Dendritic cell treated with granulocyte-macrophage colony-stimulating factor and Interleukin-4, amounts not matched to agents 40 ng/mL and 50 ng/mL, for 4 days (primary cell): ENCODE data around the gene FGD2.

Experiments
- H3K27ac Mint-ChIP-seq: one replicate; pipeline ENCODE4 v1.8.0; 2022; ENCODE audit warnings: mild to moderate bottlenecking, mixed read lengths
- H3K27me3 Mint-ChIP-seq: one replicate; pipeline ENCODE4 v1.8.0; 2022; ENCODE audit warnings: mild to moderate bottlenecking, mixed read lengths
- H3K36me3 Mint-ChIP-seq: one replicate; pipeline ENCODE4 v1.8.0; 2022; ENCODE audit warnings: low read depth, mixed read lengths
- H3K4me1 Mint-ChIP-seq: one replicate; pipeline ENCODE4 v1.8.0; 2022; ENCODE audit warnings: low read depth, mixed read lengths
- H3K4me3 Mint-ChIP-seq: one replicate; pipeline ENCODE4 v1.8.0; 2022; ENCODE audit warnings: mild to moderate bottlenecking, moderate library complexity, mixed read lengths
- H3K9me3 Mint-ChIP-seq: one replicate; pipeline ENCODE4 v1.8.0; 2022; ENCODE audit warnings: mixed read lengths
- intact Hi-C: fragments of 100-400 bp; cut with micrococcal nuclease; formaldehyde crosslinking; loops from one replicate; pipeline ENCODE4 v1.15.0; 2022

The FGD2 gene

GRCh38 chr6:37024656-37025337 lies 19.3 kb downstream of the FGD2 start:
- Mint-ChIP-seq H3K36me3 (peaks cover 100% of the 10 kb centered on the region), H3K4me1 (peaks cover 75% of the 10 kb centered on the region), H3K4me3 (no peak overlapping the region), H3K27me3 (no peaks in the 10 kb centered on the region), H3K9me3 (no peaks in the 10 kb centered on the region), H3K27ac (peak overlapping the region; percentile 67)
- intact Hi-C loops = no loop called here

DNA sequence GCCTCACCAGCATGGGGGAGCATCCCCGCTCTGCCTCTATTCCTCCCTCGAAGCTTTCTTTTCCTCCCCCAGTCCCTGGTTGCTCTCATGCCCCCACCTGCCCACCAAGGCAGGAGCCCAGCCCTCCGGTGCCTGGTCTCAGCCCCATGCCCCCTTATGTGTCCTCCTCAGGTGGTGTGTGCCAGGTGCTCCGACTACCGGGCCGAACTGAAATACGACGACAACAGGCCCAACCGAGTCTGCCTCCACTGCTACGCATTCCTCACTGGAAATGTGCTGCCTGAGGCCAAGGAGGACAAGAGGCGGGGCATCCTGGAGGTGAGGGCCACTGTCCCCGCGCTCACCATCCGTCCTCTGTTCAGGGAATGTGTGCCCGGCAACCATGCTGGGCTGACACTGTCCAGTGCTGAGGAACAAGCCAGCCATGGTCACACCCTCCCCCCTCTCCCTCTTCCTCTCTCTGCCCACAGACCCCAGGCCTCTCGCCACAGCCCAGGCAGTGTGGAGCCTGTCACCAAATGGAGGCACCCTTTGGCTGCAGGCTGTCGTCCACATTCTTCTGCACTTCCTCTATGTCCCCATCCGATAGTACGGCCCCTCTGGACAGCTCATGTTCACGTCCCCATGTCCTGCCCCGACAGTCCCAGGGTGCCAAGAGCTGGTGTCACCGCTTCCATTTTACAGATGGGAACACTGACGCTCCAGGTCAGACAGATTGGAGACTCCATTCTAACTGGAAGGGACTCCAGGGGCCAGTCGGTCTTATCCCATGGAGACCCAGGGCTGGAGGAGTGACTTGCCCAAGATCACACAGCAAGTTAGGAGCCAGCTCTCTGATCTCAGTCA lies 20.4 kb downstream of the FGD2 start:
- Mint-ChIP-seq H3K4me3 (no peak overlapping the region), H3K36me3 (peaks cover 100% of the 10 kb centered on the region), H3K27me3 (no peaks in the 10 kb centered on the region), H3K4me1 (peaks cover 76% of the 10 kb centered on the region), H3K27ac (peak overlapping the region; percentile 67), H3K9me3 (no peaks in the 10 kb centered on the region)
- intact Hi-C loops = no loop called here

GRCh38 chr6:37027036-37027720 lies 21.7 kb downstream of the FGD2 start:
- H3K36me3 Mint-ChIP-seq = peaks cover 100% of the 10 kb centered on the region

GRCh38 chr6:37027811-37028469 lies 22.5 kb downstream of the FGD2 start:
- intact Hi-C loops = no loop called here
- Mint-ChIP-seq H3K36me3 (peaks cover 100% of the 10 kb centered on the region), H3K27ac (peak overlapping the region; percentile 71), H3K4me3 (no peak overlapping the region), H3K9me3 (no peaks in the 10 kb centered on the region), H3K4me1 (peaks cover 71% of the 10 kb centered on the region), H3K27me3 (no peaks in the 10 kb centered on the region)

More at GRCh38 chr6:37027036-37027720, 21.7 kb downstream of the FGD2 start:
- Mint-ChIP-seq H3K27me3 (no peaks in the 10 kb centered on the region), H3K27ac (peak overlapping the region; percentile 62), H3K4me3 (no peak overlapping the region), H3K4me1 (peaks cover 71% of the 10 kb centered on the region), H3K9me3 (no peaks in the 10 kb centered on the region)
- intact Hi-C loops = no loop called here

- H3K9me3 Mint-ChIP-seq = no peaks in the 10 kb centered on the region
Measured at GRCh38 chr6:37029249-37029971, 24.0 kb downstream of the FGD2 start.

GRCh38 chr6:37030599-37030998 lies 25.1 kb downstream of the FGD2 start:
- Mint-ChIP-seq H3K27ac (no peak overlapping the region), H3K4me3 (no peak overlapping the region), H3K9me3 (no peaks in the 10 kb centered on the region), H3K4me1 (peaks cover 75% of the 10 kb centered on the region), H3K36me3 (peaks cover 100% of the 10 kb centered on the region), H3K27me3 (no peaks in the 10 kb centered on the region)
- intact Hi-C loops = no loop called here

More at GRCh38 chr6:37029249-37029971, 24.0 kb downstream of the FGD2 start:
- intact Hi-C loops = loop anchor here (1.0 kb wide), 2 partner anchors 143 to 181 kb away; no protein-coding TSS in a partner anchor
- Mint-ChIP-seq H3K27ac (peak overlapping the region; percentile 71), H3K4me1 (peaks cover 81% of the 10 kb centered on the region), H3K36me3 (peaks cover 100% of the 10 kb centered on the region), H3K4me3 (no peak overlapping the region), H3K27me3 (no peaks in the 10 kb centered on the region)

DNA sequence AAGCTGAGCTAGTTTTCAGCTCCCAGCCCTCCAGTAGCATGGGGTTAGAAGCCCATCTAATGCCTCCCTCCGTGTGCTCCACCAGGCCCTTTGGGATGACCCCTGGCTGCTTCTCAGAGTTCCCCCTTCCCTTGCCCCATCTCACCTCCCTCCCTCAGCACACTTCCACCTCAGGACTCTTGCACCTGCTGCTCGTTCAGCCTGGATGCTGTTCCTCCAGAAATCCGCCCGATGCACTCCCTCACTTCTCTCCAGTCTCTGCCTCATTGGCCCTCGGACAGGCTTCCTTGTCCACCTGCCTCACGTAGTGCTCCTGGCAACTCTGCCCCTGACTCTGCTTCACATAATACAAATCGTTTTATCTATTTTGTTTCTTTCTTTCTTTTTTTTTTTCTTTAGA lies 26.8 kb downstream of the FGD2 start:
- peaks cover 71% of the 10 kb centered on the region for H3K4me1 Mint-ChIP-seq
- H3K27ac Mint-ChIP-seq = peak overlapping the region; percentile 66
- intact Hi-C loops = no loop called here
- no peak overlapping the region for H3K4me3 Mint-ChIP-seq
- peaks cover 98% of the 10 kb centered on the region for H3K36me3 Mint-ChIP-seq
- H3K9me3 Mint-ChIP-seq = no peaks in the 10 kb centered on the region
- no peaks in the 10 kb centered on the region for H3K27me3 Mint-ChIP-seq

GRCh38 chr6:37033255-37033654 lies 27.8 kb downstream of the FGD2 start:
- intact Hi-C loops = no loop called here
- Mint-ChIP-seq H3K27ac (peak overlapping the region; percentile 66), H3K4me1 (peaks cover 70% of the 10 kb centered on the region), H3K4me3 (no peak overlapping the region), H3K9me3 (no peaks in the 10 kb centered on the region), H3K36me3 (peaks cover 98% of the 10 kb centered on the region), H3K27me3 (no peaks in the 10 kb centered on the region)

DNA sequence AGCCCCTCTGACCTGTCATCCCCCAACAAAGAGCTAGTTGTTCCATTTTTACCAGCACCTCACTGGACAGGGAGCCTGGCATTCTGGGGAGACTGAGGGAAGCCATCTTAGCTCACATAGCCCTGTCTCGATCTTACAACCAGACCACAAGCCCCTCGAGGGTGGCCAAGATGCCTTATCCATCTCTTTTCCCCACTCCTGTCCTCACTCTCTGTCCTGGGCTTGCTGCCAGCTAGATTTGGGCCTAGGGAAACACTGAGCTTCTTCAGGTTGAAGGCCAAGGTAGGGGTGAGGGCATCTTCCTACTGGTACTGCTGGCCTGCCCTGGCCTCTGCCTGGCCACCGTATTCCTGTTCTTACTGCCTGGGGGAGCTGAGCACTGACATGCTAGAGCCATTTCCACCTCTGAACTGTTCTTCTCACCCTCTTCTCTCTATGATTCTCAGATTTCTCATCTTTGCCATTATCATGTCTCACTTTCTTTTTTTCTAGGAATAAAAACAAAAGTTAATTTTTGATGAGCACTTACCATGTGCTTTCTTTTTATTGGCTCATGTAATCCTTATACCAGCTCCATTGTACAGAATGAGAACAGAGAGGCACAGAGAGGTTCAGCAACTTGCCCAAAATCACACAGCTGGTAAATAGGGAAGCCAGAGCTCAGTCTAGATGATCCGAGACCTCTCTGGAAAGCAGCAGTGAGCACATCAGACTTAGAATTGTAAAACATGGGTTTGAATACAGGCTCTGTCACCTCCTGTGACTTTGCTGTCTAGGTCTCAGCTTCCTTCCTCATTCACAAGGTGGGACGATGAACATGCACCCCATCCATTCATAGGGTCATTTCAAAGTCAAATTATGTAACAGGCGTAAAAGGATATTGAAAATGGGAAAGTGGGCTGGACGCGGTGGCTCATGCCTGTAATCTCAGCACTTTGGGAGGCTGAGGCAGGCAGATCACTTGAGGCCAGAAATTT lies 28.7 kb downstream of the FGD2 start:
- H3K4me3 Mint-ChIP-seq = no peak overlapping the region
- intact Hi-C loops = no loop called here
- H3K36me3 Mint-ChIP-seq = peaks cover 98% of the 10 kb centered on the region
- H3K4me1 Mint-ChIP-seq = peaks cover 73% of the 10 kb centered on the region
- H3K27ac Mint-ChIP-seq = peak overlapping the region; percentile 66
- no peaks in the 10 kb centered on the region for H3K27me3 Mint-ChIP-seq
- no peaks in the 10 kb centered on the region for H3K9me3 Mint-ChIP-seq

- Mint-ChIP-seq H3K27me3 (no peaks in the 10 kb centered on the region), H3K27ac (no peak overlapping the region), H3K4me3 (no peak overlapping the region), H3K36me3 (peaks cover 95% of the 10 kb centered on the region), H3K4me1 (peaks cover 65% of the 10 kb centered on the region), H3K9me3 (no peaks in the 10 kb centered on the region)
- intact Hi-C loops = no loop called here
Measured at GRCh38 chr6:37036146-37036545, 30.7 kb downstream of the FGD2 start.

DNA sequence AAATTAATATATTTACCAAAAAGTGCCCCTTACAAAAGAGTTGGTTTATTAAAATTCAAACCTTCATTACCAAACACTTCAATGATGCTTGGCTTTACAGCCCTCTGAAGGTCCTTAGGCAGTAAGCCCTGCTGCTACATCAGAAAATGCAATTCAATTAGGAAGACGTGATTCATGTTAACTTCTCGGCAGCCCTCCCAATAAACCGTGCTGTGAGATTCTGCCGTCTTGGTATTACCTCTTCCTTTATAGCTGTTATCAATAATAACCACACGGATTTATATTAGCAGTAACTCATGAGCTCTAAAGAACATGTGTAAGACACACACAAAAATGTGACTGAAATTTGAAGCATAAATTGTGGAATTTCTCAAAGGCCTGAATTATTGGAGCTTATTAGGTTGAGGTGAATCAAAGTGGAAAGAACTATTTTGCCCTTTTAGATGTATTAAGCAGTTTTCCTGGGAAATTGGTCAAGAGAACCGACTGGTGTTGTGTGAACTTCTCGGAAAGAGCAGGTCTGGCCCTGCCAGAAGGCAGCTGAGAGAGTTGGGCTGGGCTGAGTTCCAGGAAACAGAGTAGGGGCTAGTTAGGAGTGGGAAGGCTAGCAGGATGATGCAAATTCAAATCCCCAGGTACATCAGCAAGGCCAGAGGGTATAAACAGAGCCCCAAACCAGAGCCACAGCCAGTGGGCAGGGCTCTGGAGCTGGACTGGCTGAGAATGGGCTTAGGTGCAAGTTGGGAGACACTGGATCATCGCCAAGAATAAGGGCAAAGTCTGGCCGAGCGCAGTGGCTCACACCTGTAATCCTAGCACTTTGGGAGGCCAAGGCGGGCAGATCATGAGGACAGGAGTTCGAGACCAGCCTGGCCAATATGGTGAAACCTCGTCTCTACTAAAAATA lies 33.1 kb downstream of the FGD2 start:
- peaks cover 54% of the 10 kb centered on the region for H3K4me1 Mint-ChIP-seq

More for the DNA sequence above, 33.1 kb downstream of the FGD2 start:
- Mint-ChIP-seq H3K27ac (peak overlapping the region; percentile 70), H3K36me3 (peaks cover 83% of the 10 kb centered on the region), H3K27me3 (no peaks in the 10 kb centered on the region), H3K4me3 (no peak overlapping the region), H3K9me3 (no peaks in the 10 kb centered on the region)
- intact Hi-C loops = no loop called here
